GM12878 (cell line): Measurements from ENCODE around the gene DSTYK. TPM values are rescaled to one million over a fixed set of nuclear protein-coding genes. Genes with fewer than 3 reads are reported as not detected.

Experiments used
- ATAC-seq: fragments of 200-7000 bp; cut with Tn5 transposase; 3 replicates; pipeline ENCODE4 v1.9.1; 2020; ENCODE audit warnings: mild to moderate bottlenecking, moderate library complexity
- BruUV-seq: library from RNA; stranded (reverse); fragments of 400-500 nt; replicated peaks from 2 replicates; lab custom pipeline; 2021; lab: Mats Ljungman, UMichigan
- CTCF ChIA-PET: fragments of 300-600 bp; sonication (Branson Sonifier 250); formaldehyde crosslinking; extraction: SDS; loops from one replicate; lab custom pipeline; 2021; ENCODE audit warnings: inconsistent platforms; lab: Yijun Ruan, JAX
- POLR2A ChIA-PET: fragments of 350-600 bp; formaldehyde crosslinking; extraction: SDS; loops from one replicate; lab custom pipeline; 2021; ENCODE audit warnings: inconsistent platforms; lab: Charles Lee
- RAD21 ChIA-PET: fragments of 300-600 bp; sonication (Branson Sonifier 250); formaldehyde crosslinking; loops from one replicate; lab custom pipeline; 2023; ENCODE audit warnings: antibody characterized with exemption; ENCODE audit not compliant: unreplicated experiment; lab: Charles Lee
- SMC1A ChIA-PET: fragments of 300-600 bp; sonication (Branson Sonifier 250); formaldehyde crosslinking; loops from one replicate; lab custom pipeline; 2023; ENCODE audit not compliant: unreplicated experiment, uncharacterized antibody; lab: Charles Lee
- DNase-seq: peaks from one replicate; pipeline ENCODE4 v3.0.0-alpha.2; 2011; ENCODE audit warnings: low read depth, low spot score
- FAIRE-seq: peaks from 3 replicates; lab custom pipeline; 2011; peaks lifted over from hg19 to GRCh38; lab: Jason Lieb, UNC
- H2AFZ ChIP-seq: 2 replicates; pipeline ENCODE4 v1.6.0; 2011; ENCODE audit warnings: low read depth, low read length, control low read depth; ENCODE audit not compliant: control insufficient read depth
- H3K27ac ChIP-seq: 2 replicates; pipeline ENCODE4 v1.5.1; 2011; ENCODE audit warnings: control low read depth; ENCODE audit not compliant: control insufficient read depth, insufficient read depth
- H3K27me3 ChIP-seq, 2 experiments: replicated peaks in 1 of 2; 2 replicates each; pipeline versions ENCODE4 v1.6.0 to v1.6.1; 2011; ENCODE audit warnings: low read length in 1 of 2; ENCODE audit not compliant: control insufficient read depth in 2 of 2, insufficient read depth in 2 of 2
- H3K36me3 ChIP-seq, 2 experiments: 2 replicates each; pipeline ENCODE4 v1.5.1; 2011; ENCODE audit warnings: low read length in 1 of 2; ENCODE audit not compliant: control insufficient read depth in 2 of 2, insufficient read depth in 2 of 2
- H3K4me1 ChIP-seq: 2 replicates; pipeline ENCODE4 v1.6.1; 2011; ENCODE audit warnings: mild to moderate bottlenecking, low read length, moderate library complexity, mixed read lengths; ENCODE audit not compliant: control insufficient read depth, insufficient read depth
- H3K4me2 ChIP-seq: 2 replicates; pipeline ENCODE4 v1.6.0; 2011; ENCODE audit warnings: control low read depth; ENCODE audit not compliant: control insufficient read depth, insufficient read depth
- H3K4me3 ChIP-seq: fragments of 200-600 bp; sonication (generic); 2 replicates; pipeline ENCODE4 v1.5.1; 2016
- H3K79me2 ChIP-seq: 2 replicates; pipeline ENCODE4 v1.6.0; 2011; ENCODE audit warnings: low read length; ENCODE audit not compliant: control insufficient read depth, insufficient read depth
- H3K9ac ChIP-seq: 2 replicates; pipeline ENCODE4 v1.8.0; 2011; ENCODE audit warnings: low read length, control low read depth, mixed read lengths; ENCODE audit not compliant: control insufficient read depth, insufficient read depth
- H3K9me3 ChIP-seq: replicated peaks from 3 replicates; pipeline ENCODE4 v1.5.1; 2011; ENCODE audit warnings: mild to moderate bottlenecking, low read length; ENCODE audit not compliant: control insufficient read depth, insufficient read depth
- H4K20me1 ChIP-seq: 2 replicates; pipeline ENCODE4 v1.6.0; 2011; ENCODE audit not compliant: control insufficient read depth, insufficient read depth
- EGR1 ChIP-seq, 2 experiments: IDR thresholded peaks; 1 replicate in 1 of 2; 2 replicates in 1 of 2; pipeline ENCODE4 v1.6.1; 2011 to 2012; ENCODE audit warnings: low read depth in 2 of 2, low read length in 2 of 2, borderline replicate concordance in 1 of 2, mild to moderate bottlenecking in 1 of 2, moderate library complexity in 1 of 2
- FOS ChIP-seq: IDR thresholded peaks from 3 replicates; pipeline ENCODE4 v1.6.1; 2011; ENCODE audit warnings: borderline replicate concordance; ENCODE audit not compliant: insufficient read length; ENCODE audit errors: extremely low read depth
- JUNB ChIP-seq: IDR thresholded peaks from 2 replicates; pipeline ENCODE4 v1.6.1; 2016; ENCODE audit warnings: antibody characterized with exemption, mild to moderate bottlenecking
- MEF2A ChIP-seq: IDR thresholded peaks from 2 replicates; pipeline ENCODE4 v1.6.1; 2011; ENCODE audit warnings: low read depth, mild to moderate bottlenecking, low read length, moderate library complexity; ENCODE audit not compliant: insufficient read depth
- SMC3 ChIP-seq: IDR thresholded peaks from 2 replicates; pipeline ENCODE4 v1.6.1; 2011; ENCODE audit warnings: low read length, improper control_type of control experiment, borderline replicate concordance
- STAT3 ChIP-seq: IDR thresholded peaks from 2 replicates; pipeline ENCODE4 v1.6.1; 2011; ENCODE audit warnings: low read depth, low read length, improper control_type of control experiment
- TCF3 ChIP-seq: IDR thresholded peaks from 2 replicates; pipeline ENCODE4 v1.6.1; 2012; ENCODE audit warnings: low read depth, mild to moderate bottlenecking, low read length, borderline replicate concordance; ENCODE audit not compliant: insufficient read depth
- ZNF274 ChIP-seq: IDR thresholded peaks from one replicate; pipeline ENCODE4 v1.8.0; 2011; ENCODE audit not compliant: insufficient read length, insufficient read depth
- WGBS: methylation state at CpG from one replicate; pipeline ENCODE4 v1.1.6; 2016; ENCODE audit warnings: low lambda C conversion rate; ENCODE audit not compliant: insufficient replicate concordance, insufficient coverage; ENCODE audit errors: missing lambda C conversion rate; 5-methylcytosine and 5-hydroxymethylcytosine counted together
- in situ Hi-C: fragments of 300-500 bp; cut with MboI; formaldehyde crosslinking; loops from 9 replicates; pipeline ENCODE4 v1.14.3; 2018; ENCODE audit warnings: mixed read lengths
- intact Hi-C: fragments of 100-400 bp; cut with micrococcal nuclease; formaldehyde crosslinking; loops from one replicate; pipeline ENCODE4 v1.14.2; 2022; ENCODE audit not compliant: unreplicated experiment
- polyA plus RNA-seq, 11 experiments: library from polyadenylated mRNA; depleted of rRNA in 4 of 11; unstranded in 6 of 11; stranded (reverse) in 5 of 11; fragments of >200 nt; fragmentation: Nextera tagmentation in 4 of 11; fragmentation: Illumina TruSeq in 1 of 11; extraction: Ambion mirVana in 4 of 11; extraction: Trizol in 1 of 11; gene quantifications; 1 replicate in 1 of 11; 2 replicates in 10 of 11; pipeline versions ENCODE4 v1.2.1 to v1.2.3, GENCODE V29; 2011 to 2016; ENCODE audit warnings: inconsistent platforms in 2 of 11, missing spikeins in 2 of 11, low read depth in 1 of 11
- total RNA-seq, 4 experiments: library from RNA; depleted of rRNA in 3 of 4; stranded (reverse); fragments of >200 nt in 3 of 4; fragmentation: Illumina TruSeq in 1 of 4; extraction: Trizol in 1 of 4; gene quantifications; 2 replicates each; pipeline versions ENCODE4 v1.2.1 to v1.2.3, GENCODE V29; 2013 to 2021
- TF ChIP-seq, protein P1 (sequence below): fragments of 450-650 bp; formaldehyde crosslinking; IDR thresholded peaks from 2 replicates; pipeline ENCODE4 v1.4.0; 2022; ENCODE audit warnings: mild to moderate bottlenecking, moderate library complexity

The DSTYK gene
- total and polyA plus RNA-seq, 10 of the 15 experiments (the other 5 are each of a cell fraction or from before 2014, with no cell fraction given): 2.7 to 5.5 (median 3.6) TPM

GRCh38 chr1:205241366-205242030 lies 30.0 kb upstream of the DSTYK start (continued):
- no peak for TF ChIP-seq TCF3
- TF ChIP-seq, protein P1, sequence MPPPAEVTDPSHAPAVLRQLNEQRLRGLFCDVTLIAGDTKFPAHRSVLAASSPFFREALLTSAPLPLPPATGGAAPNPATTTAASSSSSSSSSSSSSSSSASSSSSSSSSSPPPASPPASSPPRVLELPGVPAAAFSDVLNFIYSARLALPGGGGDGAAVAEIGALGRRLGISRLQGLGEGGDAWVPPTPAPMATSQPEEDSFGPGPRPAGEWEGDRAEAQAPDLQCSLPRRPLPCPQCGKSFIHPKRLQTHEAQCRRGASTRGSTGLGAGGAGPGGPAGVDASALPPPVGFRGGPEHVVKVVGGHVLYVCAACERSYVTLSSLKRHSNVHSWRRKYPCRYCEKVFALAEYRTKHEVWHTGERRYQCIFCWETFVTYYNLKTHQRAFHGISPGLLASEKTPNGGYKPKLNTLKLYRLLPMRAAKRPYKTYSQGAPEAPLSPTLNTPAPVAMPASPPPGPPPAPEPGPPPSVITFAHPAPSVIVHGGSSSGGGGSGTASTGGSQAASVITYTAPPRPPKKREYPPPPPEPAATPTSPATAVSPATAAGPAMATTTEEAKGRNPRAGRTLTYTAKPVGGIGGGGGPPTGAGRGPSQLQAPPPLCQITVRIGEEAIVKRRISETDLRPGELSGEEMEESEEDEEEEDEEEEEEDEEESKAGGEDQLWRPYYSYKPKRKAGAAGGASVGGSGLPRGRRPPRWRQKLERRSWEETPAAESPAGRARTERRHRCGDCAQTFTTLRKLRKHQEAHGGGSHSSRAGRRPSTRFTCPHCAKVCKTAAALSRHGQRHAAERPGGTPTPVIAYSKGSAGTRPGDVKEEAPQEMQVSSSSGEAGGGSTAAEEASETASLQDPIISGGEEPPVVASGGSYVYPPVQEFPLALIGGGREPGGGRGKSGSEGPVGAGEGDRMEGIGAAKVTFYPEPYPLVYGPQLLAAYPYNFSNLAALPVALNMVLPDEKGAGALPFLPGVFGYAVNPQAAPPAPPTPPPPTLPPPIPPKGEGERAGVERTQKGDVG (CRISPR knock-in tag): no peak
- TF ChIP-seq, all 136 proteins: peak for 0

- no peaks in the 10 kb centered on the region for H3K9me3 ChIP-seq
- peaks cover 11% of the 10 kb centered on the region for H3K4me1 ChIP-seq
- H3K4me2 ChIP-seq: no peak overlapping the region
- DNase-seq (no peak), FAIRE-seq (no peak), ATAC-seq (no peak)
- in situ Hi-C loops: no loop called here
- H4K20me1 ChIP-seq: no peaks in the 10 kb centered on the region
- RAD21 ChIA-PET: interaction anchor here (1.4 to 24.5 kb wide), 3 partner anchors 9 to 12 kb away, joined by 3 to 728 read pairs (median 70); partner anchors contain the start of gene TMCC2
- POLR2A ChIA-PET: interaction anchor here (0.7 to 2.2 kb wide), 4 partner anchors 11 to 72 kb away, joined by 3 to 9 read pairs (median 5); no protein-coding TSS in a partner anchor
- SMC1A ChIA-PET: interaction anchor here (1.0 to 11.7 kb wide), 5 partner anchors 12 to 84 kb away, joined by 3 to 154 read pairs (median 4); partner anchors contain the start of gene TMCC2
- no peak overlapping the region for H3K4me3 ChIP-seq
- no peaks in the 10 kb centered on the region for H3K36me3 ChIP-seq
- no peaks in the 10 kb centered on the region for H3K79me2 ChIP-seq
- no peak overlapping the region for H3K27ac ChIP-seq
- 0% methylated on average over 3 of the region's 3 CpGs for WGBS
- CTCF ChIA-PET: interaction anchor here (1.1 to 19.1 kb wide), 3 partner anchors 11 to 179 kb away, joined by 3 to 836 read pairs (median 51); partner anchors contain the start of gene TMCC2
- H3K27me3 ChIP-seq: no peaks in the 10 kb centered on the region; a peak in 3 of 4 replicates
- intact Hi-C loops: no loop called here
- no peak overlapping the region for H3K9ac ChIP-seq
- TF ChIP-seq FOS: no peak
- no peak for TF ChIP-seq SMC3
- no peak for TF ChIP-seq ZNF274
- no peak for TF ChIP-seq STAT3
- no peak for TF ChIP-seq EGR1 (IDR thresholded peaks at IDR 0.05; ENCODE audit: borderline replicate concordance in 1 of 2, low read depth in 2 of 2, low read length in 2 of 2)
- TF ChIP-seq MEF2A: no peak
- TF ChIP-seq JUNB: no peak
- no peak overlapping the region for H2AFZ ChIP-seq
- no TSS peak for BruUV-seq
Observed at GRCh38 chr1:205240569-205240968, 29.1 kb upstream of the DSTYK start.
